HG03354 (cell line): ENCODE data around the gene NGEF.

ENCODE experiments used
- ATAC-seq: cut with Tn5 transposase; IDR thresholded peaks from one replicate; pipeline ENCODE4 v1.9.1; 2021; ENCODE audit warnings: mild to moderate bottlenecking; ENCODE audit not compliant: unreplicated experiment, poor library complexity, severe bottlenecking

The NGEF gene

DNA sequence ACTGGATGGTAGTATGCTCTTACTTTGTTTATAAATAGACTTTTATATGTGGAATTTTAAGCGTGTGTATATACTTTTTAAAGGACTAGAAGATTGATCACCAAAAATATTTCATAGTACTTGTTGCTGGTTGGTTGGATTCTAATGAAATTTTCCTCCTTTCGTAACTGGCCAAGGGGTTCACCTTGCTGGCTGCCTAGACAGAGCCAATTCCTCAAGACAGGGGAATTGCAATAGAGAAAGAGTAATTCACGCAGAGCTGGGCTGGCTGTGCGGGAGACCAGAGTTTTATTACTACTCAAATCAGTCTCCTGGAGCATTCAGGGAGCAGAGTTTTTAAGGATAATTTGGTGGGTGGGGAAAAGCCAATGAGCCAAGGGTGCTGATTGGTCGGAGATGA is 72.3 kb downstream of the NGEF start:
- ATAC-seq, result no peak

DNA sequence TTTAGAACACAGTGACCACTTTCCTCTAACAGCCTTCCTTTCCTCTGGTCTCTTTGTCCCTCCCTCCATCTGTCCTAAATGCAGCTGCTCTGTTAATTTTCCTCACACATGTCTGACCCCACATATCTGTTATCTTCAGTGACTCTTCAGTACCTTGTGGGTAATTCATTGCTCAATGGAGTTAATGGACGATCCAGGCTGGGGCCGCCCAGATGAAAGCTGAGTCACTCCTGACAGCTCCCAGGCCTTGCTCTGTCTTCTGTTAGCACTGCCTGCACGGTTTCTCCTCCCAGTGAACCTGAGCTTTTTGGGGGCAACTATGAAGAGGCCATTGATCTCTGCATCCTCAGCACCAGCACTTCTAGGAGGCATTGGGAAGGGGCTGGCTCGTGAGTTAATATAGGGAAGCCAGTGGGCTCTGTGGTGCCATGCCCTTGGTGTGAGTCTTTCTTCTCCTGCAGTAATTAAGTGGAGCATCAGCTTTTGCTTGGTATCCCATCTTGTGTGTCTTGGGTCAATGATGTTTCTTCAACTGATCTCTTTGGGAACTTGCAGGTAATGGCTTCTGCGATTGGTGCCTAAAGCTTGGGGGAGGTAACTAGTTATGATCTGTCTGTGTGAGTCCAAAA is 75.7 kb downstream of the NGEF start:
- no peak for ATAC-seq

DNA sequence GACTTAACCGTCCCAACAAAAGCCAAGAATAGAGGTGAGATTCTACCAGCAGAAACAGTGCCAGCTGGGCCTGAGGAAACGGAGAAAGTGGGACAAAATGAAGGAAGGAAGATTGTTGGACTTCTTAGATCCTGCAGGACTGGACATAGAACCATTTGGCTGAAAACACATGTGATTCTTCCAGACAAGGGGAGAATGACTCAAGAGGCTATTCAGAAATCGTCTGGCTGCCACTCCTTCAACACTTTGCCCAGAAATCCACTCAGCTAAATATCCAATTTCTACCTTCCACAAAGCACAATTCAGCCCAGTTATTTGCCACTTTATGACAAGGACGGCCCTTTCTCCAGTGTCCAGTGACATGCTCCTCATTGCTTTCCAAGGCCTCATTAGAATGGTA is 81.4 kb downstream of the NGEF start:
- no peak for ATAC-seq

DNA sequence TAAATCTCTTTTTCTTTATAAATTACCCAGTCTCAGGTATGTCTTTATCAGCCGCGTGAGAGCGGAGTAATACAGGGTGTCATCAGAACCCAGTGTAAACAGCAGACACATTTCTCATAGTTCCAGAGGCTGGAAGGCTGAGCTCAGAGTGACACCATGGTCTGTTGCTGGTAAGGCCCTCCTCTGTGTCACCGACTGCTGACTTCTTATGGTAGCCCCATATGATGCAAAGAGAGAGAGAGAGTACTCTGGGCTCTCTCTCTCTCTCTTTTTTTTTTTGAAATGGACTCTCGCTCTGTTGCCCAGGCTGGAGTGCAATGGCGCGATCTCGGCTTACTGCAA is 83.0 kb downstream of the NGEF start:
- no peak for ATAC-seq

DNA sequence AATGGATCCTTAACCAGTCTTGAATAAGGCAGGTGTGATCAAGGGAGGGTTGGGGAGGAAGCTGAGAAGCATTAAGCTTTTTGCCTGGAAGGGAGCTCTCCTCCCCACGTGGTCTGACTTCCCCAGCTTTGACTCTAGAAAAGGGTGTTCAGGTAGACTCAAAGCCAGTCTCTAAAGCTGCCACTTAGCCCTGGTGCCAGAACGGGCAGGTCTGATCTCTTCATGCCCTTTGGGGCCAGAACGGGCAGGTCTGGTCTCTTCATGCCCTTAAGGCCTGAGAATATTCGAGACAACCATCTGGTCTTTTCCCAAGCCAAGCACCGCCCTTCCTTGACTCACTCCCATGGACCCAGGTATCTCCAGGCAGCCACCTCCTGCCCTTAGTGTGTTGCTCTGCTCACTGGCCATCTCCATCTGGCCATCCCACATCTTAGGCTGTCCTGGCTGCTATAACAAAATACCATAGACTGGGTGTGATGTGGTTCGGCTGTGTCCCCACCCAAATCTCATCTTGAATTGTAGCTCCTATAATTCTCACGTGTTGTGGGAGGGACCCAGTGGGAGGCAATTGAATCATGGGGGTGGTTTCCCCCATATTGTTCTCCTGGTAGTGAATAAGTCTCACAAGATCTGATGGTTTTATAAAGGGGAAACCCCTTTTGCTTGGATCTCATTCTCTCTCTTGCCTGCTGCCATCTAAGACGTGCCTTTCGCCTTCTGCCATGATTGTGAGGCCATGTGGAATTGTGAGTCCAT is 83.6 kb downstream of the NGEF start:
- no peak for ATAC-seq

DNA sequence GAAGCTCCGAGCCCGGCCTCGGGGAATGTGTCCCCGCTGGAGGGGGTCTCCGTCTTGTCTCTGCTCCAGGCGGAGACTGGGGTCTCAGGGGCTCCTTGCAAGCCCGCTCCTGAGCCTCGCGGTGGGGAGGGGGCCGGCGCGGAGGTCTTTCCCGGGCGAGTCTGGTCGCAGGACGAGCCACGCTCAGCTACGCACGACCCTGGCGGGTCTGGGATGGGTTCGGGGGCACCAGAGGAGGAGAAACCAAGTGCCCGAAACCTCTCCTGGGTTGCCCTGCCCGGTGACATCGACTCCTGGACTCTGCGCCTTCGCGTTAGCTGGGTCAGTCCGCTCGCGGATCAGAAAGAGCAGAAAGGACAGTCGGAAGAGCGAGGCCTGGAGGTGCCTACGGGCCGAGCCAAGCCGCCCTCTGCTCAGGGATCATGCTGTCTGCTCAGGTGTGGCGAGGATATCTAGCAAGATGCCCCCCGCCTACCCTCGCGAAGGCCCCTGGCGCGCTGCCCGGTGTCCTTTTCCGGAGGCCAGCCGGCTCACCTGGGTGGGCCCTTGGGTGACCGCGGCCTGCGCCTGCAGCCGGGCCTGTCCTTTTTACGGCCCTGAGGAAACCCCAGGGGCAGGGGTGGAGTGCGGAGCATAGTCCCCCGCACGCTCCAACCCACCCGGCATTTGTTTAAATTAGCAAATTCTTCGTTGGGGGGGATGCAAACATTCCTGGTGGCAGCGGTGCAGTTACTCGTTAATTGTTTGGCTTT is 84.3 kb downstream of the NGEF start:
- no peak for ATAC-seq

DNA sequence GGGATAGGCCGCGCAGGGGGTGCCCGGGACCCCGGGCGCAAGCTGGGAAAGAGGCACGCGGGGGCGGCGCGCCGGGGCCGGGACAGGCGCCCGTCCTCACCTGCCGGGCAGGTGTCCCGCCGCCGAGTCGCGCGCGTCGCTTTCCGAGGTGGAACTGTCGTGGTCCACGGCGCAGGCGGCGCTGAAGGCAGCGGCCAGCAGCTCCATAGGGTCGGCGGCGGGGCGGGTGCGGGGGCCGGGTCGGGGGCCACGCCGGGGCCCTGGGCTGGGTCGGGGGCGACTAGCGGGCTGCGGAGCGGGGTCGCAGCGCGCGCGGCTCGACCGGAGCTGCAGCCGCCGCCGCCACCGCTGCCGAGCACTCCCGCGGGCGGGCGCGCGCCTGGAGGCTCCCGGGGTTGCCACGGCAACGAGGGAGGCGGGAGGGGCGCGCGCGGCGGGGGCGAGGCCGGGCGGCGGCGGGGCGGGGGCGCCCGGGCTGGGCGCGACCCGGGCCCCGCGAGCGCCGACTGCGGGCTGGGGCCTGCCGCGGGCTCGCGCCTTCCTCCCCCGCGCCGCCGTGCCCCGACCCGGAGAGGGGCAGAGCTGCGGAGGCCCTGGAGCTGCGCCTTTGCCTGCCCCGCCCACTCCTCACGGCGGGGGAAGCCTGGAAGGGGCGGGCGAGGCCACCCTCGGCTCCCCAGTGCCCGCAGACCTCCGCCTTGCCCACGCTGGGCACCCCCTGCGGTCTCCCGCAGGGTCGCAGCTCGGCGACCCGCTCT is 85.1 kb downstream of the NGEF start:
- no peak for ATAC-seq

DNA sequence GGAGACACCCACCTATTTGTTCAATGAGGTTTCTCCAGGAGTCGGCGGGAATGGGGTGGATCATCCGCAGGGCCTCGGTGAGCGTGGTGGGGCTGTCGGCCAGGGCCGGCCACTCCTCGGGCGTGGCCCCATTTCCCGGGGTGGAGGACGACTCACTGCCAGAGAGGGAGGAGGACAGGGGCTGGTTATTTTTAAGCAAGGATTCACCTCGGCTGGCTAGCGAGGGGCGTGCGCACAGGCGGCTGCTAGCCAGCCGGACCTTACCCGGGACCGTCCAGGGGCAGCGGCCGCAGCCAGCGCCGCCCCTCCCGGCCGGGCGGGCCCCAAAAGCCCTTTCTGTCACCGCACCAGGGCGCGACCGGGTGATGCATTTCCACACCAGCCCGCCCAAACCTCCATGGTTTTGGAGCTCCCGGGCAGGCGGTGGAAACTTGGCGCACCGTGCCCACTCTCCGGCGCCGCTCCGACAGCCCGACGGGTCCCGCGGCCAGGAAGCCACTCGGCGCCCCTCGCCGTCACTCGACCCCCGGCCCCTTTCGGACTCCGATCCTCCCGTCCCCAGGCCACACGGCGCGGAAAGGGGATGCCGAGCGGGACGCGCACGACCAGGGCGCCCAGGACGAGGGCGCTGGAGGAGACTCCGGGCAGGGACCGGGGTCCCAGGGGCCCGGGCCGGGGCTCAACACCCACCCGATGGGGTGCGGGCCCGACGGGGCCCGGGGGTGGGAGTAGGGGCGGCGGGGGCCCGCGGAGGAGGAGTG is 85.8 kb downstream of the NGEF start:
- no peak for ATAC-seq

DNA sequence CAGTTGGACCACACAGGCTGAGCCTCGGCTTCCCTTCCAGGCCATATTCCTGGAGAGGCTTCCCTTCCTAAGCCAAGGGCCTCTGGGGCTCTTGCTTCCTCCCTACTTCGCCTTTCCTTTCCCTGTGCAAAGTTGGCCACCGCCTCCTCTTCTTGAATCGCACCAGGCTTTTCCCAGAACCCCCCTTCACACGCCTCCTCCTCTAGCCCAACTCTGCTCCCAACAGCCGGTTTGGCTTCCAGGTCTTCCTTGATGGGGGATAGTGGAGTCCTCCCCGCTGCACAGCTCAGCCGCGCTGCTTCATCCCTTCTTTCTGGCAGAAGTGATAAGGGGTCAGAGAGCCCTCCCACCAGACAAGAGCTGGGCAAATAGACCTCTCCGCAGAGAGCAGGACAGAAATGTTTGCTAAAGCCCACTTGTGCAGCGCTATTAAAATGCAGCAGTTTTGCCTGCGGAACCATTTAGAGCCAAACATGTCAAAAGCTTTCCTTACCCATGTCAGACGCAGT is 86.6 kb downstream of the NGEF start:
- ATAC-seq, result no peak

DNA sequence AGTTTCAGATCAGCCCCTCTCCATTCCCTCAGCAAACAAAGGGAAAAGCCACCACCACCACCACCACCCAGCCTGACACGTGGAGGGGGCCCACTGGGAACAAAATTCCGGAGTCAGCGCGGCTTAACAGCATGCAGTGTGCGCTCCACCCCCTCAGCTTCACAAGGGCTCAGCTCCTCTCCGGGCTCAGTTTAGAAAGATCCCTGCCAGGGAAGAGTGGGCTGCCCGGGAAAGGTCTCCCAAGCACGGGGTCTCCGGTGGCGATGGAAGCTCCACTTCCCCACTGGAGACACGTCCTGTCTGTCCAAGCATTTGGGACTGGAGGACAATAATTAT is 87.3 kb downstream of the NGEF start:
- no peak for ATAC-seq

DNA sequence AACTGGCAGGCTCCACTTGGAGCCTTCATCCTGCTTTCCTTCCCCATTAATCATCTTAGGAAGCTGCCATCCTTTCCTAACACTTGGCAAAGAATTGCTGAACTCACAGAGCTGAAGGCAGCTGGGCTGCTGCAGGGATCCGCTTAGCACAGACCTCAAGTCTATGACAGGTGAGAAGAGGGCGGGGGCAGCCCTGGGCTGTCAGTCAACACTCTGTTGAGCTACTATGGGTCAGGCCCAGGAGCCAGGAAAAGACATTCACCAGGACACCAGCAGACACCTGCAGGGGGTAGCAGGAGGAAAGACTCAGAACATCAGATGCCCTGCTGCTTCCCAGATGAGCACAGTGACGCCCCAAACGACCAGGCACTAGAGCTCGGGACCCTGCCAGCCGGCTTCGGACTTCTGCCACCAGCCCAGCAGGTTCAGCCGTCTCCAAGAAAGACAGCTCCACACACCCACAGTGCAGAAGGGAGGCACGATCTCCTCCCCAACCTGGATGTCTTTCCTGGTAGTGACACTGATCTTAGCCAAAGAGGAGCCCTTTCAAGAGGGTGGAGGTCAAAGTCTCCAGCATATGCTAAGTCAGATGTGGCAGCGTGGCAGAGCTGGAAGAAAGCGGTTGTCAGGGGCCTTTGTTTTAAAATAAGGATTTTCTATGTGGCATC is 87.8 kb downstream of the NGEF start:
- no peak for ATAC-seq

DNA sequence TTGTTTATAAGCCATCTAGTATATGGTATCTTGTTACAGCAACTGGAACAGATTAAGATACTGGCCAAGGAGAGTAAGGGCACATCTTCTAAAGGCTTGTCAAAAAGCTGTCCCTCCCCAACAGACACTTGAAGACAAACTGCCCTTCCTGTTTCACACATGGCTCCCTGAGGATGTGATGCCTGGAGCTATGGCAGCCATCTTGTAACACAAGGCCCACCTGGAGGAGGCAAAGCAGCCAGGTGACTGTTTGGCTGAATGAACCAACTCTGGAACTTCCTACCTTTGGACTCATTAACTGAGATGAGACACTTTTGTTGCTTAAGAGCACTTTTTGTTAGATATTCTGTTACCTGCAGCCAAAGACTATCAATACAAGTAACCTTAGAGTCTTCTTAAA is 88.6 kb downstream of the NGEF start:
- no peak for ATAC-seq

DNA sequence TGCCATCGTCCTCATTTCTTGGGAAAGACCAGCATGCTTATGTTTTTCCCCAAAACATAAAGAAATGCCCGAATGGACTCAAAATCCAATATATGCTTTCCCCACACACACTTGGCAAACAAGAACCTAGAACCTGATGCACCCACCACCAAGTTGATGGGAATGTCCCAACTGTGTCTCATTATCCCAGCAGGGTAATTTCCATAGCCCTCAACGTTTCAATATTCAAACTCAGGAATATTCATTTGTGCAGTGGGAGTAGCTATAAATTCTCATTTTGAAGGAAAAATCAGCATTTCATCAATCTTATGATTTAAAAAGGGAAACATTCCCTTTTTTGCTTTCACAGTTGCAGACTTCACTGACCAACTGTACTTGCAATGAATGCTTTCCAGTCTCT is 92.3 kb downstream of the NGEF start:
- no peak for ATAC-seq

DNA sequence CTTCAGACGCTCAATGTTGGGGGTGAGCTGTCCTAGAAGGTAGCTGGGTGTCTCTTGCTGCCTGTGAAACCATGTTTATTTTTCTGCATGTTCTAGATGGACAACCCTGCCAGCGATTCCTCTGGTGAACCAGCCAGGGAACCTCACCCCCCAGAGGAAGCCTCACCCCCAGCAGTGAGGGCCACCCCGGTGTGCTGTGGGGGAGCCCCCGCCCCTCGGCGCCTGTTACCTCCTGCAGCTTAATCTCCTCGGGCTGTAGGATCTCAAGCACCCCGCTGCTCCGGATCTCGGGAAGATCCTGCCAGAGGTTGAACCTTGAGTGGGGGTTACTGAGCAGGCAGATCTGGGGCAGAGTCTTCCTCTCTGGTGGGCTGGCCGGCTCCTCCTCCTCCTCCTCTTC is 93.0 kb downstream of the NGEF start:
- ATAC-seq, result no peak

DNA sequence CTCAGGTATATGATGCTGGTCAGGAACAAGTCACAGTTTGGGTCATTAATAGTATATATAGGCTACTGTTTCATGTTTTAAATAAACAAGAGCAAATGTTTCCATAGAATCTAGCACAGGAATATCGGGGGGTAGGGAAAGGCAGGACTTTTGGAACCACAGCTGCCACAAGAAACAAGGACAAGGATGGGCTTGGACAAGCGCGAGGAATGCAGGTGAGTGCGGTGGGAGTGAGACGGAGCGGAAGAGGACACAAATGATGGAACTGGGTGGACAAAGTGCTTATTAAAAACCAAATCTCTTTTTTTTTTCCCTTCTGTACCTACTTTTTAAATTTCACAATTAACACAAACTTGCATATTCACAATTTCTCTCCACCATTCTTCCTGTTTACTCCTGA is 93.9 kb downstream of the NGEF start:
- no peak for ATAC-seq

DNA sequence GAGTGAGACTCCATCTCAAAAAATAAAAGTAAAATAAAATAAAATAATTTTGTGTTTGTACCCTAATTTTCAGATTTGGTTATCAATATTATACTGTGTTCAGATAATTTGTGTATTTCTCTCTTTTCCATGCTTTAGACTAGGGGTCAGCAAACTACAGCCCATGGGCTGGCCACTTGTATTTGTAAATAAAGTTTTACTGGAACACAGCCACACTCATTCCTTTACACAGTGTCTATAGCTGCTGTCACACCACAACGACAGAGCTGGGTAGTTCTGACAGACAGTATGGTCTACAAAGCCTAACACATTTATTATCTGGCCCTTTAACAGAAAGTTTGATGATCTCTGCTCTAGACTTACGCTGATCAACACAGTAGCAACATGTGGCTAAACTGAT is 99.2 kb downstream of the NGEF start:
- no peak for ATAC-seq

DNA sequence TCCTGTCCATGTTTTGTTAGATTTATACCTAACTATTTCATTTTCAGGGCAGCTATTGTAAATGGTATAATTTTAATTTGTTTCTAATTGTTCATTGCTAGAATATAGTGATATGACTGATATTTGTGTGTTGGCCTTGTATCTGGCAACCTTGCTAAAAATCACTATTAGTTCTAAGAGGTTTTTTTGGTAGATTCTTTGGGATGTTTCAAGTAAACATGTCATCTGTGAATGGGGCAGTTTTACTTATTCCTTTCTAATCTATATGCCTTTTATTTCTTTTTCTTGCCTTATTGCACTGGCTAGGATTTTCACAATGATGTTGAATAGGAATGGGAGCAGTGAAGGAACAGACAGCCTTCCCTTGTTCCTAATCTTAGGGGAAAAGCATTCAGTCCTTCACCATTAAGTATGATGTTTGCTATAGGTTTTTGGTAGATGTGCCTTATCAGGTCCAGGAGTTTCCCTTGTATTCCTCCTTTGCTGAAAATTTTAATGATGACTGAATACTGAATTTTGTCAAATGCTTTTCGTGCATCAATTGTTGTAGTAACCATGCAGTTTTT is 101.3 kb downstream of the NGEF start:
- ATAC-seq, result no peak

DNA sequence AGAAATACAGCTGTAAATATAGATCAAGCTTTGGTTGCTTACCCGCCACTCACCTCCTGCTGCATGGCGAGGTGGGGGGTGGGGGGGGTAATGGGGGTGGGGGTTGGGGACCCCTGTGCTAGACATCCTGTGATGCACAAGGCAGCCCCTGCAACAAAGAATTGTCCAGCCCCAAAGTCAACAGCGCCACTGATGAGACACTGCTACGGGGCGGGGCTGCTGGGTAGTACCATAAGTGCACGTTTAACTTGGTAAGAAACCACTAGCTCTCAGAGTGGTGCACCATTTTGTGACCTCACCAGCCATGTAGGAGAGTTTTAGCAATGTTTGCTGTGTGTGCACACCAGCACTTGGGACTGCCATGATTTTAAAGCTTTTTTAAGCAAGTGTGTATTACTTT is 102.7 kb downstream of the NGEF start:
- no peak for ATAC-seq

DNA sequence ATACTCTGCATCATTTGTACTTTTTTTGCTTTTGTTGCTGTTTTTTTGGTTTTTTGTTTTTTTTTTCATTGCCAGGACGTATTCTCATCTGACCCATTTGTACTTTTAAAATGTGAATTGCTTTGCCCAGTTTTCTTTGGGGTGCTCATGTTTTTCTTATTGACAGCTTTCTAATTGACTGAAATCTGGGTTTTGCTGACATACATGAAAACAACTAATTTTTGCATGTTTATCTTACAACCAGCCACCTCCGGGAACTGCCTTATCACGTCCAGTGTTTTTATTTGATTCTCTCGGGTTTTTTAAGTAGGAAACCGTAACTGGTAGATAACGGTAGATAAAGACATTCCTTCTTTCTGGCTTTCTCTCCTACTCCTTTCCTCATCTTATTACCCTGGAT is 104.4 kb downstream of the NGEF start:
- ATAC-seq, result no peak
